GM10847 (cell line): ENCODE results near the gene TET2.

Source experiments
- POLR2A ChIP-seq: IDR thresholded peaks from 2 replicates; pipeline ENCODE4 v1.6.1; 2011; ENCODE audit not compliant: insufficient read length; ENCODE audit errors: extremely low read depth

The TET2 gene

DNA sequence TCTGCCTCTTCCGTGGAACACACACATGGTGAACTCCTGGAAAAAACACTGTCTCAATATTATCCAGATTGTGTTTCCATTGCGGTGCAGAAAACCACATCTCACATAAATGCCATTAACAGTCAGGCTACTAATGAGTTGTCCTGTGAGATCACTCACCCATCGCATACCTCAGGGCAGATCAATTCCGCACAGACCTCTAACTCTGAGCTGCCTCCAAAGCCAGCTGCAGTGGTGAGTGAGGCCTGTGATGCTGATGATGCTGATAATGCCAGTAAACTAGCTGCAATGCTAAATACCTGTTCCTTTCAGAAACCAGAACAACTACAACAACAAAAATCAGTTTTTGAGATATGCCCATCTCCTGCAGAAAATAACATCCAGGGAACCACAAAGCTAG, 87.9 kb downstream of the TET2 start:
- no peak for TF ChIP-seq POLR2A

DNA sequence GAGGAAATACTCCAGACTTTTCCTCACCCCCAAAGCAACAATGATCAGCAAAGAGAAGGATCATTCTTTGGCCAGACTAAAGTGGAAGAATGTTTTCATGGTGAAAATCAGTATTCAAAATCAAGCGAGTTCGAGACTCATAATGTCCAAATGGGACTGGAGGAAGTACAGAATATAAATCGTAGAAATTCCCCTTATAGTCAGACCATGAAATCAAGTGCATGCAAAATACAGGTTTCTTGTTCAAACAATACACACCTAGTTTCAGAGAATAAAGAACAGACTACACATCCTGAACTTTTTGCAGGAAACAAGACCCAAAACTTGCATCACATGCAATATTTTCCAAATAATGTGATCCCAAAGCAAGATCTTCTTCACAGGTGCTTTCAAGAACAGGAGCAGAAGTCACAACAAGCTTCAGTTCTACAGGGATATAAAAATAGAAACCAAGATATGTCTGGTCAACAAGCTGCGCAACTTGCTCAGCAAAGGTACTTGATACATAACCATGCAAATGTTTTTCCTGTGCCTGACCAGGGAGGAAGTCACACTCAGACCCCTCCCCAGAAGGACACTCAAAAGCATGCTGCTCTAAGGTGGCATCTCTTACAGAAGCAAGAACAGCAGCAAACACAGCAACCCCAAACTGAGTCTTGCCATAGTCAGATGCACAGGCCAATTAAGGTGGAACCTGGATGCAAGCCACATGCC, 89.7 kb downstream of the TET2 start:
- no peak for TF ChIP-seq POLR2A

DNA sequence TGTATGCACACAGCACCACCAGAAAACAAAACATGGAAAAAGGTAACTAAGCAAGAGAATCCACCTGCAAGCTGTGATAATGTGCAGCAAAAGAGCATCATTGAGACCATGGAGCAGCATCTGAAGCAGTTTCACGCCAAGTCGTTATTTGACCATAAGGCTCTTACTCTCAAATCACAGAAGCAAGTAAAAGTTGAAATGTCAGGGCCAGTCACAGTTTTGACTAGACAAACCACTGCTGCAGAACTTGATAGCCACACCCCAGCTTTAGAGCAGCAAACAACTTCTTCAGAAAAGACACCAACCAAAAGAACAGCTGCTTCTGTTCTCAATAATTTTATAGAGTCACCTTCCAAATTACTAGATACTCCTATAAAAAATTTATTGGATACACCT, 90.2 kb downstream of the TET2 start:
- TF ChIP-seq POLR2A, result no peak

DNA sequence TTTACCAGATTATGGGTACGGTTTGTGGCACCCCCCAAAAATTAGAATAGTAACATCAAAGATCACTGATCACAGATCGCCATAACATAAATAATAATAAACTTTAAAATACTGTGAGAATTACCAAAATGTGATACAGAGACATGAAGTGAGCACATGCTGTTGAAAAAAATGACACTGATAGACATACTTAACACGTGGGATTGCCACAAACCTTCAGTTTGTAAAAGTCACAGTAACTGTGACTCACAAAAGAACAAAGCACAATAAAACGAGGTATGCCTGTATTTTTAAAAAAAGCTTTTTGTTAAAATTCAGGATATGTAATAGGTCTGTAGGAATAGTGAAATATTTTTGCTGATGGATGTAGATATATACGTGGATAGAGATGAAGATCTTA, 93.4 kb downstream of the TET2 start:
- TF ChIP-seq POLR2A, result no peak

DNA sequence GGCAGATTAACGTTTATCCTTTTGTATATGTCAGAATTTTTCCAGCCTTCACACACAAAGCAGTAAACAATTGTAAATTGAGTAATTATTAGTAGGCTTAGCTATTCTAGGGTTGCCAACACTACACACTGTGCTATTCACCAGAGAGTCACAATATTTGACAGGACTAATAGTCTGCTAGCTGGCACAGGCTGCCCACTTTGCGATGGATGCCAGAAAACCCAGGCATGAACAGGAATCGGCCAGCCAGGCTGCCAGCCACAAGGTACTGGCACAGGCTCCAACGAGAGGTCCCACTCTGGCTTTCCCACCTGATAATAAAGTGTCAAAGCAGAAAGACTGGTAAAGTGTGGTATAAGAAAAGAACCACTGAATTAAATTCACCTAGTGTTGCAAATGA, 94.8 kb downstream of the TET2 start:
- TF ChIP-seq POLR2A, result no peak

DNA sequence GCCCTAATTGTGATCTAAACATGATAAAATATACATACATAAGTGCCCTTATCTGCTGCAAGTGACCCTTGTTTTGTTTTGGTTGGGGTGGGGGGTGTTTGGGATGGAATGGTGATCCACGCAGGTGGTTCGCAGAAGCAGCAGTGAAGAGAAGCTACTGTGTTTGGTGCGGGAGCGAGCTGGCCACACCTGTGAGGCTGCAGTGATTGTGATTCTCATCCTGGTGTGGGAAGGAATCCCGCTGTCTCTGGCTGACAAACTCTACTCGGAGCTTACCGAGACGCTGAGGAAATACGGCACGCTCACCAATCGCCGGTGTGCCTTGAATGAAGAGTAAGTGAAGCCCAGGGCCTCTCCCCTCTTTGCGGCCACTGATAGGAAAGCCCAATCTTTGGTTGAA, 96.8 kb downstream of the TET2 start:
- TF ChIP-seq POLR2A, result no peak

DNA sequence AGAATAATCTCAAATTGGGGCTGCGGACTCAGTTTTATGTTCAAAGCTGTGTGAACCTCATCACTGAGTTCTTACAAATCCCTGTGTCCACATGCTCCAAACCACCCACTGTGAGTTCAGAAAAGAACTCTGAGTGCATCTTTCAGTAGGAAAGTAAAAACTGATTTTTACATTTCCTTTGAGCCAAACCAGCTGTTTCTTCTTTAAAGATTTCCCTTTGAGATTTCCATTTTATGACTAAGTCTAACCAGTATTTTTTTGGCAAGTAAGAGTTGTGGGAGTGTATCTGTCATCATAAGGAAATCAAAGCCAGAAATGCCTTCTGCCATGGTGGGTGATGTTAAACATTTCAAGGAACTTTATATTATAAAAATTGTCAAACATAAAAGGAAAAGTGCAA, 100.0 kb downstream of the TET2 start:
- no peak for TF ChIP-seq POLR2A

DNA sequence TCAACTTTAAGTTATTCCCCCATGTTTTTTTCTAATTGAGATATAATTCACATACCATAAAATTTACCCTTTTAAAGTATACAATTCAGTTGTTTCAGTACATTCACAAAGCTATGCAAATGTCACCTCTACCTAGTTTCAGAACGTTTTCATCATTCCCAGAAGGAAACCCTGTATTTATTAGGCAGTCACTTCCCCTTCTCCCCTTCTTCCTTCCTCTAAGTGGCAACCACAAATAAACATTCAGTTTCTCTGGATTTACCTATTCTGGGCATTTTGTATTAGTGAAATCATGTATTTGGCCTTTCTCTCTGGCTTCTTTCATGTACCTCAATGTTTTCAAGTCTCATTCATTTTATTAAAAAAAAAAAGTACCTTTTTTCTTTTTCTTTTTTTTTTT, 101.9 kb downstream of the TET2 start:
- no peak for TF ChIP-seq POLR2A

DNA sequence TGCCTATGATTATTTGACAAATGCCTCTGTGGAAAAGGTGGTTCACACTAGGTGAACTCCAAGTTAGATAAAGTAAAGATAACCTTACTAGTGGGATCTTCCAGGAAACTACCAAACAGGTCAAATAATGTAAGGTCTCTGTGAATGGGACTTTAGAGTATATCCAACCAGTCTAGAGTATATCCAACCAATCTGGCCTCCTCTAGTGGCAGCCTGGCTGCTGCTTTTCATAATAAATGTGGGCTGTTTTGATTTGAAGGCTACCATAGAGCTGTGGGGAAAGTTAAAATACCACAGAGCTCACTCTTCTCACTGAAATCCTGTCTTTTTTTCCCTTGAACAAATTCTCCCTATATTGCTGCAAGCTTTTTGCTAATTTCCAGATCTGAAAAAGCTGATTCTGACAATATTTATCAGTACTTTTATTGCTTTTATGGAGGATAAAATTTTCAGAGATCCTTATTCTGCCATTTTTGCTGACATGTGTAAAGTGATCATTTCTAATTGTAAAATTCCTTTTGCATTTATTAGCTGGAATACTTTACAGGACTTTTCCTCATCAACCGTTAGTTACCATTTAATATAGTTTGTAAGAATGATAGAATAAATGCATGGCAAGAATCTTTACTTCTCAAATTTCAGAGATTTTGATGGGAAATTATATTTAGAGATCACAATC, 111.3 kb downstream of the TET2 start:
- no peak for TF ChIP-seq POLR2A

DNA sequence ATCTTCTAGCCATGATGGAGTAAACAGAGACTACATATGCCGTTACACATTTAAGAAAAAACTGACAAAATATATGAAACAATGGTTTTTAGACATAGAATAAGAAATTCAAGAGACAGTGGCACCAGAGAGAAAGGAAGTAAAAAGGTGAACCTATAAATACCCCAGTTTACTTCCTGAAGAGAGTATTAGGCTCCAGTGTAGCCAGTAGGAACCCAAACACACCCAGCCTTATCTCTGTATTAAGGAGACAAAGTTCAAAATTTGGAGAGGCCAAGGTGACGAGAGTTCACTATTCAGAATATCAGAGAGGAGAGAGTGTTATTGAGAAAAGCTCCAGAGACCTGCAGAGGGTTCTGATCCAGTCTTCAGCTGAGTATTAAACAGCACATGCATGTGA, 119.0 kb downstream of the TET2 start:
- TF ChIP-seq POLR2A, result no peak

DNA sequence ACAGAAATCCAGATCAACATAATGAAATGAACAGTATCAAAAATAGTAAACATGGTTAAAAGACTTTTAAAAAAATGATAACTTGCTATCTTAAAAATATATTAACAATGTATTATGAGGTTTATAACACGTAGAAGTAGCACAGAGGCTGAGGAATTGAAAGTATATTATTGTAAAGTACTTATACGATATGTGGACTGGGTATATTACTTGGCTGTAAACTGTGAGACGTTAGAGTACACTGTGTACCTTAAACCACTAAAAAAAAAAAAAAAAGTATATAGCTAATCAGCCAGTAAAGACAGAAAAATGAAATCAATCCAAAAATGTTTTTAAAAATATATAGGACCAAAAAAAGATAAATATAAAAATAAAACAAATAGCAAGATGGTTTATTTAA, 120.6 kb downstream of the TET2 start:
- no peak for TF ChIP-seq POLR2A

DNA sequence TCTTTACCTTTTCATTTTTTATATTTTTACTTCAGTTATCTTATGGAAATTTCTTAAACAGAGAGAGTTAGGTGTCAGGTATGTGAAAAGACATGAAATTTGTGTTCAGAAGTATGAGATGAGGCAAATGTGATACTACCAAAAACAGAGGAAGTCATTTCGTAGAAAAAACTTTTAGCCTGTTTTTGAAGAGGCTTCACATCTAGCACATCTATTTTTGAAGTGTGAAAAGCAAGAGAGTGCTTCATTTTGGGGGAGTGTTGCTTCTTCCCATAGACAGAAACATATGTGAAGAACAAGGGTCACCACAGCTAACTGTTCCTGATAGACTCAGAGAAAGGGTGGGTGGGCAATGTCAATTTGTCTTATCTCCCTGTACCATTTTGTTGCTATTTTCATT, 125.3 kb downstream of the TET2 start:
- no peak for TF ChIP-seq POLR2A

DNA sequence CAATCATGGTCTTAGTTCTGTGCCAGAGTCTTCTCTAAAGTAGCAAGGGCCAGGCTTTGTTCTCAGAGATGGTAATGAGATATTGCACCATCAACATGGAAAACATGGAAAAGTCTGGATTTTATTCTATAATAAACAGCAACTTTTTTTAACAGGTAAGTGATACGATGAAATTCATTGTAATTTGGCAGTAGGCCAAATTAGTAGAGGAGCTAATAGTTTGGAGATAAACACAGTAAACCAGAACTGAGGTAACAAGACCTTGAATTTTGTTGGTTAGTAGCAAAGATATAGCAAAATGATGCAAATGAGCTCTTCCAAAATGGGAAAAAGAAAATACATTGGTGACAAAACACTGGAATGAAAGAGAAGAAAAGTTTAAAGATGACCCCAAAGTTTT, 126.6 kb downstream of the TET2 start:
- TF ChIP-seq POLR2A, result no peak

DNA sequence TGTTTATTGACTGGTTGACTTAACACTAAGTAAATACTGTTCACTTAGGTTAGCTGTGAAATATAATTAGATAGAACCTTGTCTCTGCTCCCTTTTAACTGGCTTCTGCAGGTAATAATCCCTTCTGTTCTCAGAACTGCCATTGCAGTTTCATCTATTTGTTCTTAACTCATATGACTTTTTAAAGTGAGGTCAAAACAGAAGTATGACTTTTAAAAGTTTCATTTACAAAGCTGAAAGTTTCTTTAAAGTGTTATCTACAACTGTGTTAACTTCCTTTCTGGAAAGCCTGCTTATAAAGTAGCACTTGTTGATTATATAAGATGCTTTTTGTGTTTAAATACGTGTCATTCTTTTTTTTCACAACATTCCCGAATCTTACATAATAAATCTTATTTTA, 127.4 kb downstream of the TET2 start:
- TF ChIP-seq POLR2A, result no peak

DNA sequence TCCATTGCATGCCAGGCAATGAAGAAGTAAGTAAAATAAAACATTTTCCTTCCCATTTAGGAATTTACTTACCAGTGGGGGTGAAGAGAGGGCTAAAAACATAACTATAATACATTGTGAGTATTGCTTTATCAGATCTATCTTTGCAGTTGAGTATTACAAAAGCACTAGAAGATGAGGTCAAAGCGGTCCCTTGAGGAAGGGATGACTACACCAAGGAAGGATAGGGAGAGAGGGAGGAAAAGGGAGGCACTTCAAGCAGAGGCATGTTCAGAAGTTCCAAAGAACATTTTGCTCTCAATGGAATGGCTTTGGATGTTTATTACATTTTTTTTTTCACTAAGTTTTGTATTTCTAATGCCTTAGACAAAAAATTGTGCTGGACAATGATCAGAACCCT, 127.8 kb downstream of the TET2 start:
- no peak for TF ChIP-seq POLR2A

DNA sequence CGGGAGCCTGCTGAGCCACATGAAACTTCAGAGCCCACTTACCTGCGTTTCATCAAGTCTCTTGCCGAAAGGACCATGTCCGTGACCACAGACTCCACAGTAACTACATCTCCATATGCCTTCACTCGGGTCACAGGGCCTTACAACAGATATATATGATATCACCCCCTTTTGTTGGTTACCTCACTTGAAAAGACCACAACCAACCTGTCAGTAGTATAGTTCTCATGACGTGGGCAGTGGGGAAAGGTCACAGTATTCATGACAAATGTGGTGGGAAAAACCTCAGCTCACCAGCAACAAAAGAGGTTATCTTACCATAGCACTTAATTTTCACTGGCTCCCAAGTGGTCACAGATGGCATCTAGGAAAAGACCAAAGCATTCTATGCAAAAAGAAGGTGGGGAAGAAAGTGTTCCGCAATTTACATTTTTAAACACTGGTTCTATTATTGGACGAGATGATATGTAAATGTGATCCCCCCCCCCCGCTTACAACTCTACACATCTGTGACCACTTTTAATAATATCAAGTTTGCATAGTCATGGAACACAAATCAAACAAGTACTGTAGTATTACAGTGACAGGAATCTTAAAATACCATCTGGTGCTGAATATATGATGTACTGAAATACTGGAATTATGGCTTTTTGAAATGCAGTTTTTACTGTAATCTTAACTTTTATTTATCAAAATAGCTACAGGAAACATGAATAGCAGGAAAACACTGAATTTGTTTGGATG, 129.9 kb downstream of the TET2 start:
- no peak for TF ChIP-seq POLR2A
